NCI-H2107 (cell line): ENCODE results near the gene GGCT.
"Not testable (repeated sequence)": the region's sequence is repeated elsewhere in the genome, so short reads cannot be mapped to it uniquely, and the experiment has no call there.

Experiments used
- DNase-seq: peaks from one replicate; lab custom pipeline; 2025; lab: John Stamatoyannopoulos, UW

The GGCT gene

GRCh38 chr7:30504301-30505173 lies at the start of gene GGCT:
Gene GGCT (minus strand): TSS chr7:30504829. CDS start chr7:30504709, 120 bp downstream.
- peak; percentile 98 for DNase-seq

GRCh38 chr7:30553546-30553945 lies 48.9 kb upstream of the GGCT start:
- no peak for DNase-seq

- DNase-seq: no peak
Measured at GRCh38 chr7:30553141-30553540, 48.5 kb upstream of the GGCT start.

GRCh38 chr7:30552330-30552729 lies 47.7 kb upstream of the GGCT start:
- DNase-seq: no peak

- no peak for DNase-seq
Measured at GRCh38 chr7:30549931-30550493, 45.4 kb upstream of the GGCT start.

- peak; percentile 77 for DNase-seq
Measured at GRCh38 chr7:30548845-30549244, 44.2 kb upstream of the GGCT start.

GRCh38 chr7:30546596-30546995 lies 42.0 kb upstream of the GGCT start:
- DNase-seq: no peak

- DNase-seq: no peak
Measured at GRCh38 chr7:30545791-30546555, 41.3 kb upstream of the GGCT start.

- no peak for DNase-seq
Measured at GRCh38 chr7:30543813-30544525, 39.3 kb upstream of the GGCT start.

GRCh38 chr7:30543115-30543514 lies 38.5 kb upstream of the GGCT start:
- DNase-seq: not testable (repeated sequence)

GRCh38 chr7:30533886-30534285 lies 29.3 kb upstream of the GGCT start:
- no peak for DNase-seq

- DNase-seq: no peak
Measured at GRCh38 chr7:30531286-30531685, 26.7 kb upstream of the GGCT start.

- DNase-seq: no peak
Measured at GRCh38 chr7:30530373-30530772, 25.7 kb upstream of the GGCT start.

- DNase-seq: no peak
Measured at GRCh38 chr7:30528779-30529178, 24.1 kb upstream of the GGCT start.

- not testable (repeated sequence) for DNase-seq
Measured at GRCh38 chr7:30527297-30527696, 22.7 kb upstream of the GGCT start.

GRCh38 chr7:30526163-30526562 lies 21.5 kb upstream of the GGCT start:
- DNase-seq: no peak

GRCh38 chr7:30525429-30525828 lies 20.8 kb upstream of the GGCT start:
- DNase-seq: no peak

- no peak for DNase-seq
Measured at GRCh38 chr7:30524545-30524944, 19.9 kb upstream of the GGCT start.

GRCh38 chr7:30523466-30523865 lies 18.8 kb upstream of the GGCT start:
- no peak for DNase-seq

- DNase-seq: no peak
Measured at GRCh38 chr7:30522159-30522558, 17.5 kb upstream of the GGCT start.

GRCh38 chr7:30521532-30521931 lies 16.9 kb upstream of the GGCT start:
- DNase-seq: no peak

- DNase-seq: no peak
Measured at GRCh38 chr7:30519122-30519521, 14.5 kb upstream of the GGCT start.
